ENCODE measurements around the gene BCL11A. TPM values are rescaled to one million over a fixed set of nuclear protein-coding genes. Genes with fewer than 3 reads are reported as not detected.
A peak's percentile ranks its signal among the peaks of the same experiment; 100 is the strongest.

BCL11A gene
- total RNA-seq, 1 donor from 2014 or later = 29.8 TPM

GRCh38 chr2:60530660-60531281 lies 22.7 kb downstream of the BCL11A start:
- Histone ChIP-seq H3K9ac (ENCODE audit: low read length) (no peak overlapping the region), H3K27ac (ENCODE audit: low read depth, low read length) (no peak overlapping the region), H3K4me1 (ENCODE audit: insufficient read depth, low read length) (peaks cover 19% of the 10 kb centered on the region), H3K79me2 (ENCODE audit: insufficient read depth, low read length) (peaks cover 39% of the 10 kb centered on the region), H3K36me3 (ENCODE audit: insufficient read depth, low read length) (no peaks in the 10 kb centered on the region), H4K20me1 (ENCODE audit: insufficient read depth, low read length) (peaks cover 23% of the 10 kb centered on the region), H3K9me3 (ENCODE audit: insufficient read depth, low read depth, low read length) (no peaks in the 10 kb centered on the region), H3K27me3 (ENCODE audit: insufficient read depth, low read length) (no peaks in the 10 kb centered on the region), H2AFZ (ENCODE audit: low read depth, low read length) (peak overlapping the region; percentile 48), H3K4me3 (ENCODE audit: insufficient read depth, low read depth, low read length) (peak overlapping the region; percentile 7), H3K4me2 (ENCODE audit: low read length) (peak overlapping the region; percentile 78)
- peak overlapping the region; percentile 49 for H3K27ac Mint-ChIP-seq (ENCODE audit: unreplicated experiment)
- H3K27me3 Mint-ChIP-seq (ENCODE audit: low read depth, unreplicated experiment) = no peaks in the 10 kb centered on the region
- H3K36me3 Mint-ChIP-seq (ENCODE audit: low read depth, unreplicated experiment) = peaks cover 17% of the 10 kb centered on the region
- no peak for FAIRE-seq
- peaks cover 63% of the 10 kb centered on the region for H3K4me1 Mint-ChIP-seq (ENCODE audit: low read depth, unreplicated experiment)
- peak; percentile 51 for DNase-seq (ENCODE audit: low read depth)
- peak overlapping the region; percentile 54 for H3K4me3 Mint-ChIP-seq (ENCODE audit: unreplicated experiment)
- TF ChIP-seq CTCF (IDR thresholded peaks at IDR 0.05; ENCODE audit: insufficient read depth, low read depth, low read length) (no peak), EZH2 (IDR thresholded peaks at IDR 0.05; ENCODE audit: insufficient read depth, low read length) (no peak)
- no peaks in the 10 kb centered on the region for H3K9me3 Mint-ChIP-seq (ENCODE audit: unreplicated experiment)

GRCh38 chr2:60529785-60530627 lies 23.4 kb downstream of the BCL11A start:
- no peak overlapping the region for H3K4me3 ChIP-seq (ENCODE audit: insufficient read depth, low read depth, low read length)
- DNase-seq (ENCODE audit: low read depth) (no peak), FAIRE-seq (no peak)
- peaks cover 19% of the 10 kb centered on the region for H3K4me1 ChIP-seq (ENCODE audit: insufficient read depth, low read length)
- no peak overlapping the region for H3K9ac ChIP-seq (ENCODE audit: low read length)
- TF ChIP-seq CTCF (IDR thresholded peaks at IDR 0.05; ENCODE audit: insufficient read depth, low read depth, low read length) = no peak
- no peak for TF ChIP-seq EZH2 (IDR thresholded peaks at IDR 0.05; ENCODE audit: insufficient read depth, low read length)
- no peaks in the 10 kb centered on the region for H3K27me3 ChIP-seq (ENCODE audit: insufficient read depth, low read length)
- no peaks in the 10 kb centered on the region for H3K36me3 ChIP-seq (ENCODE audit: insufficient read depth, low read length)
- no peaks in the 10 kb centered on the region for H3K9me3 ChIP-seq (ENCODE audit: insufficient read depth, low read depth, low read length)
- peaks cover 66% of the 10 kb centered on the region for H3K4me1 Mint-ChIP-seq (ENCODE audit: low read depth, unreplicated experiment)
- peaks cover 17% of the 10 kb centered on the region for H3K36me3 Mint-ChIP-seq (ENCODE audit: low read depth, unreplicated experiment)
- no peak overlapping the region for H3K27ac ChIP-seq (ENCODE audit: low read depth, low read length)
- H3K27me3 Mint-ChIP-seq (ENCODE audit: low read depth, unreplicated experiment) = no peaks in the 10 kb centered on the region
- H3K9me3 Mint-ChIP-seq (ENCODE audit: unreplicated experiment) = no peaks in the 10 kb centered on the region
- H3K79me2 ChIP-seq (ENCODE audit: insufficient read depth, low read length) = peaks cover 39% of the 10 kb centered on the region
- H4K20me1 ChIP-seq (ENCODE audit: insufficient read depth, low read length) = peaks cover 23% of the 10 kb centered on the region
- H3K4me2 ChIP-seq (ENCODE audit: low read length) = peak overlapping the region; percentile 78
- H2AFZ ChIP-seq (ENCODE audit: low read depth, low read length) = no peak overlapping the region
- H3K4me3 Mint-ChIP-seq (ENCODE audit: unreplicated experiment) = no peak overlapping the region
- H3K27ac Mint-ChIP-seq (ENCODE audit: unreplicated experiment) = peak overlapping the region; percentile 74
